ENCODE measurements around the gene SPOCD1. TPM values are rescaled to one million over a fixed set of nuclear protein-coding genes. Genes with fewer than 3 reads are reported as not detected.
A peak's percentile ranks its signal among the peaks of the same experiment; 100 is the strongest.

SPOCD1 gene
- total and polyA plus RNA-seq, 2 experiments from 2014 or later, result 0.73 to 1.3 TPM

- no peak for DNase-seq (ENCODE audit: low spot score)
- H3K9me2 ChIP-seq (ENCODE audit: insufficient read depth), result no peaks in the 10 kb centered on the region
- Mint-ChIP-seq H3K36me3 (ENCODE audit: low read depth) (no peaks in the 10 kb centered on the region), H3K4me1 (no peaks in the 10 kb centered on the region), H3K9me3 (no peaks in the 10 kb centered on the region), H3K27ac (no peak overlapping the region), H3K4me3 (no peak overlapping the region), H3K27me3 (ENCODE audit: insufficient read depth, low read depth, poor library complexity) (peaks cover 9% of the 10 kb centered on the region)
- H3K27me3 ChIP-seq (ENCODE audit: insufficient read depth), result no peaks in the 10 kb centered on the region
- H3K27ac ChIP-seq (ENCODE audit: low read depth), result no peak overlapping the region
- no peak overlapping the region for H2AFZ ChIP-seq
- TF ChIP-seq EZH2phosphoT487 (IDR thresholded peaks at IDR 0.05; ENCODE audit: unreplicated experiment) (no peak), POLR2AphosphoS5 (IDR thresholded peaks at IDR 0.05; ENCODE audit: low read depth) (no peak), ZNF114 (CRISPR knock-in tag; IDR thresholded peaks at IDR 0.05) (no peak), EZH2 (IDR thresholded peaks at IDR 0.05; ENCODE audit: low read depth, unreplicated experiment) (no peak), REST (IDR thresholded peaks at IDR 0.05; ENCODE audit: unreplicated experiment) (no peak), STAT1 (IDR thresholded peaks at IDR 0.05; ENCODE audit: unreplicated experiment) (no peak), CREB1 (CRISPR knock-in tag; IDR thresholded peaks at IDR 0.05; ENCODE audit: low read depth) (no peak), ZNF331 (CRISPR knock-in tag; IDR thresholded peaks at IDR 0.05; ENCODE audit: low read depth) (no peak)
- TF ChIP-seq, protein P1, sequence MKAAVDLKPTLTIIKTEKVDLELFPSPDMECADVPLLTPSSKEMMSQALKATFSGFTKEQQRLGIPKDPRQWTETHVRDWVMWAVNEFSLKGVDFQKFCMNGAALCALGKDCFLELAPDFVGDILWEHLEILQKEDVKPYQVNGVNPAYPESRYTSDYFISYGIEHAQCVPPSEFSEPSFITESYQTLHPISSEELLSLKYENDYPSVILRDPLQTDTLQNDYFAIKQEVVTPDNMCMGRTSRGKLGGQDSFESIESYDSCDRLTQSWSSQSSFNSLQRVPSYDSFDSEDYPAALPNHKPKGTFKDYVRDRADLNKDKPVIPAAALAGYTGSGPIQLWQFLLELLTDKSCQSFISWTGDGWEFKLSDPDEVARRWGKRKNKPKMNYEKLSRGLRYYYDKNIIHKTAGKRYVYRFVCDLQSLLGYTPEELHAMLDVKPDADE (IDR thresholded peaks at IDR 0.05), result no peak
- H3F3A ChIP-seq (replicated peaks; ENCODE audit: low read depth), result no peaks in the 10 kb centered on the region
- H3K4me1 ChIP-seq (ENCODE audit: insufficient read depth), result no peaks in the 10 kb centered on the region
- H4K20me1 ChIP-seq (replicated peaks; ENCODE audit: insufficient read depth), result no peaks in the 10 kb centered on the region
- H3K4me2 ChIP-seq, result no peak overlapping the region
- H3K36me3 ChIP-seq (ENCODE audit: insufficient read depth), result no peaks in the 10 kb centered on the region
- no peak for ATAC-seq
- H3K79me2 ChIP-seq (replicated peaks; ENCODE audit: insufficient read depth), result no peaks in the 10 kb centered on the region
- H3K4me3 ChIP-seq, result no peak overlapping the region
Measured at GRCh38 chr1:31835415-31835814, 19.6 kb upstream of the SPOCD1 start.

DNA sequence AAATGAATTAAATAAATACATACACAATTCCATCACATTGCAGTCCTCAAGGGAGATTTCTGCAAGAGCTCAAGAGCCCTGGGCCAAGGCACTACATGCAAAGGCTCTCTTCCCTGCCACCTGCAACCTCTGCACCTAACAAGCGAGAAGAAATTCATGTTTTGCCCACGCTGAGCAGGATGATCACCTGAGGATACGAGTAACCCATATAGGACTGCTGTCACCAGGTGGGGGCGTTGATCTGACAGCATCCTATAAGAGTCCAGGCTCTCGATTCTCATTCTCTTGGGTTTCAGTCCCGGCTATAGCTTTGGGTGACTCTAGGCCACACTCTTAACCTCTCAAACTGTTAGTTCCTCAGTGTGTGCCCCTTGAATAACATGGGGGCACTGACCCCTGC, 18.7 kb upstream of the SPOCD1 start:
- DNase-seq (ENCODE audit: low spot score) (peak; percentile 33), ATAC-seq (no peak; the same call in 2 of the 3 replicates)
- H3K27me3 ChIP-seq (ENCODE audit: insufficient read depth), result no peaks in the 10 kb centered on the region
- no peaks in the 10 kb centered on the region for H3K79me2 ChIP-seq (replicated peaks; ENCODE audit: insufficient read depth)
- Mint-ChIP-seq H3K4me3 (no peak overlapping the region), H3K27me3 (ENCODE audit: insufficient read depth, low read depth, poor library complexity) (peaks cover 12% of the 10 kb centered on the region), H3K27ac (no peak overlapping the region), H3K36me3 (ENCODE audit: low read depth) (no peaks in the 10 kb centered on the region), H3K4me1 (no peaks in the 10 kb centered on the region), H3K9me3 (no peaks in the 10 kb centered on the region)
- H3F3A ChIP-seq (replicated peaks; ENCODE audit: low read depth), result no peaks in the 10 kb centered on the region
- H3K36me3 ChIP-seq (ENCODE audit: insufficient read depth), result no peaks in the 10 kb centered on the region
- TF ChIP-seq CTCF (conservative IDR thresholded peaks at IDR 0.05; ENCODE audit: low read depth in 2 of 2) (peak in 1 of 2 experiments; percentile 54; a peak in 2 of 4 replicates), EZH2phosphoT487 (IDR thresholded peaks at IDR 0.05; ENCODE audit: unreplicated experiment) (no peak)
- H4K20me1 ChIP-seq (replicated peaks; ENCODE audit: insufficient read depth), result no peaks in the 10 kb centered on the region
- no peak overlapping the region for H3K4me3 ChIP-seq
- H3K27ac ChIP-seq (ENCODE audit: low read depth), result no peak overlapping the region
- no peak overlapping the region for H3K4me2 ChIP-seq
- no peaks in the 10 kb centered on the region for H3K9me2 ChIP-seq (ENCODE audit: insufficient read depth)
- no peaks in the 10 kb centered on the region for H3K4me1 ChIP-seq (ENCODE audit: insufficient read depth)
- no peak overlapping the region for H2AFZ ChIP-seq

Measured in GM23338 (cell line).